Heart right ventricle (tissue), 16 donors: ENCODE measurements around the gene TMEM170A. TPM values are rescaled to one million over a fixed set of nuclear protein-coding genes. Genes with fewer than 3 reads are reported as not detected.

ENCODE experiments used
- ATAC-seq, 8 donors: fragments of 200-7000 bp; cut with Tn5 transposase; one replicate each; pipeline ENCODE4 v1.9.1; 2020; ENCODE audit warnings: mild to moderate bottlenecking in 8 of 8, moderate library complexity in 8 of 8, moderate number of reproducible peaks in 1 of 8
- DNase-seq, 2 donors: peaks; one replicate each; pipeline ENCODE4 v3.0.0-alpha.2; 2020
- H3K27ac ChIP-seq, 10 donors: fragments of 200-600 bp; sonication (generic) in 2 of 10; one replicate each; pipeline versions ENCODE4 v1.5.0 to v1.8.0; 2020 to 2022; ENCODE audit warnings: mild to moderate bottlenecking in 3 of 10
- H3K27me3 ChIP-seq, 7 donors: fragments of 200-600 bp; one replicate each; pipeline ENCODE4 v1.8.0; 2021 to 2022; ENCODE audit warnings: mild to moderate bottlenecking in 2 of 7
- H3K36me3 ChIP-seq, 9 donors: fragments of 200-600 bp; sonication (generic) in 1 of 9; one replicate each; pipeline versions ENCODE4 v1.5.0 to v1.8.0; 2020 to 2022; ENCODE audit warnings: mild to moderate bottlenecking in 2 of 9
- H3K4me1 ChIP-seq, 9 donors: fragments of 200-600 bp; sonication (generic) in 1 of 9; one replicate each; pipeline versions ENCODE4 v1.5.0 to v1.8.0; 2020 to 2022; ENCODE audit warnings: mild to moderate bottlenecking in 4 of 9
- H3K4me3 ChIP-seq, 10 donors: fragments of 200-600 bp; sonication (generic) in 2 of 10; one replicate each; pipeline versions ENCODE4 v1.5.0 to v1.8.0; 2020 to 2022; ENCODE audit warnings: mild to moderate bottlenecking in 7 of 10, moderate library complexity in 2 of 10
- H3K9me3 ChIP-seq, 11 donors: fragments of 200-600 bp in 10 of 11; sonication (generic) in 2 of 11; one replicate each; pipeline versions ENCODE4 v1.5.0 to v1.8.0; 2013 to 2022; ENCODE audit warnings: mild to moderate bottlenecking in 2 of 11, control low read depth in 1 of 11, moderate library complexity in 1 of 11
- CTCF ChIP-seq, 9 donors: fragments of 200-600 bp; sonication (generic) in 2 of 9; IDR thresholded peaks; one replicate each; pipeline versions ENCODE4 v1.5.0 to v1.8.0; 2021 to 2022; ENCODE audit warnings: antibody characterized with exemption in 9 of 9, mild to moderate bottlenecking in 5 of 9, moderate library complexity in 1 of 9
- WGBS, 2 donors: extraction: QIAGEN DNeasy Blood & Tissue Kit; methylation state at CpG; one replicate each; pipeline ENCODE4 v1.1.7; 2013; ENCODE audit warnings: inconsistent platforms in 1 of 2; 5-methylcytosine and 5-hydroxymethylcytosine counted together
- intact Hi-C, 10 donors: fragments of 100-400 bp; cut with DNase I; formaldehyde crosslinking; loops; one replicate each; pipeline versions ENCODE4 v1.11.1 to v1.14.2; 2022
- polyA plus RNA-seq, 2 donors: library from polyadenylated mRNA; stranded (reverse); fragments of 200-250 nt; gene quantifications; one replicate each; pipeline ENCODE4 v1.2.3, GENCODE V29; 2013
- total RNA-seq, 10 donors: library from RNA; stranded (reverse); fragmentation: NEBNext Ultra II Directional in 3 of 10; extraction: Animal tissue kit (Norgen Biotek cat#: 25700) in 3 of 10; gene quantifications; one replicate each; pipeline versions ENCODE4 v1.2.1 to v1.2.4, GENCODE V29; 2021 to 2023
- donor health status: Arrhythmogenic right ventricular cardiomyopathy.
- donor health status: ischemic (EF 13 %, LVEDD 7.1; RV severe dilation, severe dysfunction).
- donor health status: healthy with polysubstance abuse.
- donor health status: DM: no; HTN: yes; CAD: no.
- donor health status: DM: no; HTN: no; CAD: no.
- donor health status: ischemic (EF 25% LVEDD 6.9; RV normal size, moderate dysfunction).
- donor health status: ischemic (EF 25% LVEDD 5.7; RV mildly dilated, moderate dysfunction).
- donor health status: healthy.
- donor health status: DM: yes; HTN: yes; CAD: no.
- donor health status: Ischemic cardiomyopathy.
- donor health status: ischemic (EF 35%, LVEDD 5.7; RV mildly dilated, moderate dysfunction).
- donor health status: nonischemic (EF 11% LVEDD 7.7; RV severe dilation, severe dysfunction).
- donor health status: DM: yes; HTN: yes; CAD: no.
- donor health status: PGD.
- donor health status: ischemic (EF 29% LVEDD 5.4; RV normal size, mild dysfunction).
- donor health status: nonischemic (EF 23%, LVEDD 6.1; RV moderate dilation, normal function).

The TMEM170A gene
- total and polyA plus RNA-seq, 12 donors: 3.8 to 12.5 (median 8.8) TPM

- Histone ChIP-seq H3K4me1 (no peaks in the 10 kb centered on the region), H3K9me3 (no peaks in the 10 kb centered on the region), H3K4me3 (no peak overlapping the region), H3K36me3 (no peaks in the 10 kb centered on the region), H3K27me3 (no peaks in the 10 kb centered on the region), H3K27ac (no peak overlapping the region)
- intact Hi-C loops: loop anchor here in 6 of 10 donors (5.0 to 10.0 kb wide), 8 partner anchors 34 to 289 kb away; partner anchors contain the start of genes ADAT1 (in 1 of the 6), CHST5 (in 1 of the 6) and TMEM231 (in 1 of the 6)
- peak in 1 of 8 donors; percentile 45 for ATAC-seq
- no peak for DNase-seq
- 96% methylated on average over 80 of the region's 80 CpGs for WGBS, 2 donors
- no peak for TF ChIP-seq CTCF (IDR thresholded peaks at IDR 0.05)
These were observed 14.2 kb upstream of the TMEM170A start for GRCh38 chr16:75478480-75479345.

GRCh38 chr16:75477680-75478473 is 13.4 kb upstream of the TMEM170A start:
- Histone ChIP-seq H3K4me1 (no peaks in the 10 kb centered on the region), H3K27me3 (no peaks in the 10 kb centered on the region), H3K4me3 (no peak overlapping the region), H3K9me3 (no peaks in the 10 kb centered on the region), H3K27ac (no peak overlapping the region), H3K36me3 (no peaks in the 10 kb centered on the region)
- TF ChIP-seq CTCF (IDR thresholded peaks at IDR 0.05): no peak
- WGBS, 2 donors: 58 to 68% methylated on average over 4 of the region's 4 CpGs
- DNase-seq (no peak), ATAC-seq (peak in 1 of 8 donors; percentile 15)
- intact Hi-C loops: loop anchor here in 6 of 10 donors (5.0 to 10.0 kb wide), 8 partner anchors 34 to 289 kb away; partner anchors contain the start of genes ADAT1 (in 1 of the 6), CHST5 (in 1 of the 6) and TMEM231 (in 1 of the 6)

GRCh38 chr16:75476817-75477216 is 12.3 kb upstream of the TMEM170A start:
- no peak for DNase-seq
- Histone ChIP-seq H3K4me1 (peaks cover 0 to 3% (median 0%) of the 10 kb centered on the region in 9 donors), H3K36me3 (no peaks in the 10 kb centered on the region), H3K4me3 (no peak overlapping the region), H3K9me3 (no peaks in the 10 kb centered on the region), H3K27me3 (no peaks in the 10 kb centered on the region), H3K27ac (no peak overlapping the region)
- TF ChIP-seq CTCF (IDR thresholded peaks at IDR 0.05): no peak
- intact Hi-C loops: loop anchor here in 6 of 10 donors (5.0 to 10.0 kb wide), 8 partner anchors 35 to 290 kb away; partner anchors contain the start of genes ADAT1 (in 1 of the 6), CHST5 (in 1 of the 6) and TMEM231 (in 1 of the 6)
- no peak for ATAC-seq
- 92 to 95% methylated on average over 8 of the region's 8 CpGs for WGBS, 2 donors

- H3K4me1 ChIP-seq: peaks cover 0 to 6% (median 0%) of the 10 kb centered on the region in 9 donors
- H3K36me3 ChIP-seq: no peaks in the 10 kb centered on the region
- intact Hi-C loops: loop anchor here in 6 of 10 donors (5.0 to 10.0 kb wide), 8 partner anchors 37 to 292 kb away; partner anchors contain the start of genes ADAT1 (in 1 of the 6), CHST5 (in 1 of the 6) and TMEM231 (in 1 of the 6)
- TF ChIP-seq CTCF (IDR thresholded peaks at IDR 0.05): no peak
- no peak overlapping the region for H3K27ac ChIP-seq
- WGBS, 2 donors: 88 to 97% methylated on average over 2 of the region's 2 CpGs
- ATAC-seq: no peak
- H3K27me3 ChIP-seq: no peaks in the 10 kb centered on the region
- H3K9me3 ChIP-seq: no peaks in the 10 kb centered on the region
- no peak overlapping the region for H3K4me3 ChIP-seq
- no peak for DNase-seq
These were observed 10.9 kb upstream of the TMEM170A start for GRCh38 chr16:75475420-75475847.
